Ureter (tissue), 1 donor: ENCODE measurements around the gene CCDC127. TPM values are rescaled to one million over a fixed set of nuclear protein-coding genes. Genes with fewer than 3 reads are reported as not detected.
"Not testable (repeated sequence)": the region's sequence is repeated elsewhere in the genome, so short reads cannot be mapped to it uniquely, and the experiment has no call there.

Experiments used
- DNase-seq: peaks from one replicate; pipeline ENCODE4 v3.0.0-alpha.2; 2020; ENCODE audit warnings: low spot score
- total RNA-seq: library from RNA; stranded (reverse); gene quantifications from one replicate; pipeline ENCODE4 v1.2.4, GENCODE V29; 2023
- donor health status: DM: yes; HTN: yes; CAD: no.

The CCDC127 gene, protein sequence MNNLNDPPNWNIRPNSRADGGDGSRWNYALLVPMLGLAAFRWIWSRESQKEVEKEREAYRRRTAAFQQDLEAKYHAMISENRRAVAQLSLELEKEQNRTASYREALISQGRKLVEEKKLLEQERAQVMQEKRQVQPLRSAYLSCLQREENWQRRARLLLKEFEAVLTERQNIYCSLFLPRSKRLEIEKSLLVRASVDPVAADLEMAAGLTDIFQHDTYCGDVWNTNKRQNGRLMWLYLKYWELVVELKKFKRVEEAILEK
- total RNA-seq: 3.6 TPM

DNA sequence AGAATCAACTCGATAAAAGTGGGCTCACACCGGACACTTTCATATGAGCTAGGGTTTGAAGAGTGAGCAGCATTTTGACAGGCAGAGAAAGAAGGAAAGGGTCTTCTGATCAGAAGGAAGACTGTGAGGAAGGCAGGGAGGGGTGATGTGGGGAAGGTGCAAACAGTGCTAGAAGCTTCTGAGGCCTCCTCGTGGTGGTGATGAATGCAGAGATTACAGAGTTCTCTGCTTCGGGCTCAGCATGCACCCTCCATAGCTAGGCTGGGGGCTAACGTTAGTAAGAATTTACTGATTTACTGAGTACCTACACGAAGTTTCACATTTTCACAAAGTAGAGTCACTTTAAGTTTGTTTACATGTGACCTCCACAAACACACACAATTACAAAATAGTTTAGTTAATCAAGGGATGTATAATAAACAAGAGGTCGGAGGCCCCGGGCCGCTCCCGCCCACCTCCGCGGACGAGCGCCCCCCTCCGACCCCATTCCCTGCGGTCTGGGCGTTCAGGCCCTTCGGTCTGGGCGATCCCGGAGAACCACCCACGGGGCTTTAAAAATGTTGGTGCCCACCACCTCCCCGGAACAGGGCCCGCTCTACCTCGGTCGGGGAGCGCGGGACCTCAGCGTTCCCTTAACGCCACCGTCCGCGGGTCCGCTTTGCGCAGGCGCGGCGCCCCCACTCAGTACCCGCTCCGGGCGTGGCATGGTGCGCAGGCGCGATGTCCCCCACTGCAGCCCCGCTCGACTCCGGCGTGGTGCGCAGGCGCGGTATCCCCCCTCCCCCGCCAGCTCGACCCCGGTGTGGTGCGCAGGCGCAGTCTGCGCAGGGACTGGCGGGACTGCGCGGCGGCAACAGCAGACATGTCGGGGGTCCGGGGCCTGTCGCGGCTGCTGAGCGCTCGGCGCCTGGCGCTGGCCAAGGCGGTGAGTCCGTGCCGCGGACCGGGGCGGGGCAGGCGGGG lies at the start of gene CCDC127, which contains the start of gene SDHA:
Gene CCDC127, minus strand, starts transcription at position 660 of the 963 bp plus-strand sequence. CDS start 1,304 bp downstream, outside the sequence.
Gene SDHA, plus strand, starts transcription at position 827 of the 963 bp plus-strand sequence. Its CDS starts 36 bp downstream, at position 863.
- DNase-seq: peak; percentile 96

GRCh38 chr5:267716-268115 lies 49.8 kb upstream of the CCDC127 start:
- no peak for DNase-seq

- DNase-seq: not testable (repeated sequence)
Observed at GRCh38 chr5:266311-267026, 48.5 kb upstream of the CCDC127 start.

- no peak for DNase-seq
Observed at GRCh38 chr5:264338-264737, 46.4 kb upstream of the CCDC127 start.

DNA sequence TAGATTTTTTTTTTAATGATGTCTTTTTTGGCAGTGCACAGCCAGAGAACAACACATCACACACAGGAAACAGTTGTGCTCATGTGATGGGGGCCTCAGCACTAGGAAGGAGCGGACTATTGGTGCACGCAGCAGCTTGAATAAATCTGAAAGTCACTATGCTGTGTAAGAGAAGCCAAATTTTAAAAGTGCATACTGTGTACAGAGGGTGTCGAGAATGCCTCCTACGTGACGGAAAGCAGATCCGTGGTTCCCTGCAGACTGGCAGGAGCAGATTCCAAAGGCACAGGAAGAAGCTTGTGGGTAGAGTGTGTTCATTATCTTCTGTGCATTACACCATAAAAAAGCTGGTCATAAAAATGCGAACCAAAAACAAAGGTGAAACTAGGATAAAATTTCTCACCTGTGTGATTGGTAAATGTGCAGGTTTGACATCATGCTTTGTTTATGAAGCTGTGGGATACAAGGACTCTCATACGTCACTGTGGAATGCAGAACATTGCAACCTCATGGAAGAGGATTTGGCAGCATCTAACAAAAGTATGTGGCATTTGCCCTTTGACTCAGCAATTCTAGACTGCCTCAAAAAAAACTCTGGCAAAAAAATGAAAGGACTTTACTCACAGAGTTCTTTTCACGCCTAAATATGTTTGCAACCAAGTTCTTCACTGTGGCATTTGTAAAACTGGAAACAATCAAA lies 45.5 kb upstream of the CCDC127 start:
- DNase-seq: not testable (repeated sequence)

- DNase-seq: no peak
Observed at GRCh38 chr5:257148-257547, 39.2 kb upstream of the CCDC127 start.

DNA sequence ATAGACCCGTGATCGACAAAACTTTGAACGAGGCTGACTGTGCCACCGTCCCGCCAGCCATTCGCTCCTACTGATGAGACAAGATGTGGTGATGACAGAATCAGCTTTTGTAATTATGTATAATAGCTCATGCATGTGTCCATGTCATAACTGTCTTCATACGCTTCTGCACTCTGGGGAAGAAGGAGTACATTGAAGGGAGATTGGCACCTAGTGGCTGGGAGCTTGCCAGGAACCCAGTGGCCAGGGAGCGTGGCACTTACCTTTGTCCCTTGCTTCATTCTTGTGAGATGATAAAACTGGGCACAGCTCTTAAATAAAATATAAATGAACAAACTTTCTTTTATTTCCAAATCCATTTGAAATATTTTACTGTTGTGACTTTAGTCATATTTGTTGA lies 38.4 kb upstream of the CCDC127 start:
- DNase-seq: not testable (repeated sequence)

GRCh38 chr5:255116-255515 lies 37.2 kb upstream of the CCDC127 start:
- DNase-seq: not testable (repeated sequence)

DNA sequence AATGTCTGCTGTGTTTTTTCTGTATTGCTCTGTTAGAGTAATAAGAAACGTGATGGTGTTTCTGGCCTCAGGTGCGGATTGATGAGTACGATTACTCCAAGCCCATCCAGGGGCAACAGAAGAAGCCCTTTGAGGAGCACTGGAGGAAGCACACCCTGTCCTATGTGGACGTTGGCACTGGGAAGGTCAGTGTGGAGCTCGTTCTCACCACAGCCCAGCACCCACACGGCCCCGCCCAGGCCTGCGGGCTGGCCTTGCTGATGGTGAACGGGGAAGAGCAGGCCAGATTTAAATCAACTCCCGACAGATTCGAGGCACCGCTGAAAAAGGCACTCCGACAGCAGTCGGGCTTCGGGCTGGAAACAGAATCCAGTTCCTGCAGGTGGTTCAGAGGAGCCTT lies 36.4 kb upstream of the CCDC127 start:
- DNase-seq: not testable (repeated sequence)

DNA sequence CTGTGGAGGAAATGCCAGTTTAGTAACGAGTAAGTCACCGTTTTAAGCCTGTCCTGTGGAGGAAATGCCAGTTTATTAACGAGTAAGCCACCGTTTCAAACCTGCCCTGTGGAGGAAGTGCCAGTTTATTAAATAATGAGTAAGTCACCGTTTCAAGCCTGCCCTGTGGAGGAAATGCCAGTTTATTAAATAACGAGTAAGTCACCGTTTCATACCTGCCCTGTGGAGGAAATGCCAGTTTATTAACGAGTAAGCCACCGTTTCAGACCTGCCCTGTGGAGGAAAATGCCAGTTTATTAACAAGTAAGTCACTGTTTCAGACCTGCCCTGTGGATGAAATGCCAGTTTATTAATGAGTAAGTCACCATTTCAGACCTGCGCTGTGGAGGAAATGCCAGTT lies 34.6 kb upstream of the CCDC127 start:
- DNase-seq: no peak

DNA sequence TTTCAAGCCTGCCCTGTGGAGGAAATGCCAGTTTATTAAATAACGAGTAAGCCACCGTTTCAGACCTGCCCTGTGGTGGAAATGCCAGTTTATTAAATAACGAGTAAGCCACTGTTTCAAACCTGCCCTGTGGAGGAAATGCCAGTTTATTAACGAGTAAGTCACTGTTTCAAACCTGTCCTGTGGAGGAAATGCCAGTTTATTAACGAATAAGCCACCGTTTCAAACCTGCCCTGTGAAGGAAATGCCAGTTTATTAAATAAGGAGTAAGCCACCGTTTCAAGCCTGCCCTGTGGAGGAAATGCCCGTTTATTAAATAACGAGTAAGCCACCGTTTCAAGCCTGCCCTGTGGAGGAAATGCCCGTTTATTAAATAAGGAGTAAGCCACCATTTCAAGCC lies 34.0 kb upstream of the CCDC127 start:
- DNase-seq: not testable (repeated sequence)

- not testable (repeated sequence) for DNase-seq
Observed at GRCh38 chr5:251538-251937, 33.6 kb upstream of the CCDC127 start.

DNA sequence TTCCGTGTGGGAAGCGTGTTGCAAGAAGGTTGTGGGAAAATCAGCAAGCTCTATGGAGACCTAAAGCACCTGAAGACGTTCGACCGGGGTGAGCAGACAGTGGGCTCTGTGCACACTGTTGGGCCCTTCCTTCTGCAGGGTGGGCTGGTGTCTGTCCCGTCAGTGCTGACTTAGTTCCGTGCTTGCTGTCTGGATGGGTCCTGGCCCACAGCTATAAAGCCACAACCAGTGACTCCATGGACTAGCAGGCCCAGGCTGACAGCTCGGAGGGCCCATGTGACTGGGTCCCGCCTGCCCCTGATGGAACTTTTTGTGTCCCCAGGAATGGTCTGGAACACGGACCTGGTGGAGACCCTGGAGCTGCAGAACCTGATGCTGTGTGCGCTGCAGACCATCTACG lies 33.1 kb upstream of the CCDC127 start:
- not testable (repeated sequence) for DNase-seq

- DNase-seq: not testable (repeated sequence)
Observed at GRCh38 chr5:250396-250795, 32.4 kb upstream of the CCDC127 start.

DNA sequence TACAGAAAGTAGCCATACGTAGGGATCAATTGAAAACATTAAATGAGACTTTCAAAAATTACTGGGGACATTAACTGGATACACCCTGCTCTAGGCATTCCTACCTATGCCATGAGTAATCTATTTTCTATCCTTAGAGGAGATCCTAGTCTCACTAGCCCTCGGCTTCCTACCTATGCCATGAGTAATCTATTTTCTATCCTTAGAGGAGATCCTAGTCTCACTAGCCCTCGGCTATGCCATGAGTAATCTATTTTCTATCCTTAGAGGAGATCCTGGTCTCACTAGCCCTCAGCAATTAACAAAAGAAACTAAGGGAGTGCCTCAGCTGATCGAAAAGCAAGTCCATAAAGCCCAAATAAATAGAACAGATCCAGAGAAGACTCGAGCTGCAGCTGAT lies 27.8 kb upstream of the CCDC127 start:
- not testable (repeated sequence) for DNase-seq

- not testable (repeated sequence) for DNase-seq
Observed at GRCh38 chr5:243683-244367, 25.9 kb upstream of the CCDC127 start.

DNA sequence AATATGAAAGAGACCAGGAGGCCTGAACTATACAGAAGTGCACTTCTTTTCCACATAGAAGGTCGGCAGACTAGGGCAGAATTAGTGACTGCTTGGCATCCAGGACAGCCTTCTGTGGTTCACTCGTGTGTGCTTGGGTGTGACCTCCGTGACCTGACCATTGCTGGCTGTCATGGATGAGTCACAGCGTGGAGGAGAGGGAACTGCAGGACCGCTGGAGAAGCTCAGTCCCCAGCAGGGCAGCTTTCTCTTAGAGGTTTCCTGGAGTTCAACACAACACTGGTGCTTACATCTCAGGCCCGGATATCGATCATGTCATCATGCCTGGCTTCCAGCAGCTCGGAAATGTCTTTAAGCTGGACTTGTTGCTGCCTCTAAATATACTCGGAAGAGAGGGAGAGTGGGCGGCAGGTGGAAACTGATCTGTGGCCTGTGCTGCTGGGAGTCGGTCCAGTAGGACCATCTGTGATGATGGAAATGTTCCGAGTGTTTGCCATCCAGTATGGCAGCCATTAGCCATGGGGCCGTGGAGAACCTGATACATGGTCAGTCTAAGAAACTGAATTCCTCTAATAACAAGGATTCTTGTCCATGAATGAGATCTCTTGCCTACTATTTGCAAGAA lies 23.2 kb upstream of the CCDC127 start:
- not testable (repeated sequence) for DNase-seq

DNA sequence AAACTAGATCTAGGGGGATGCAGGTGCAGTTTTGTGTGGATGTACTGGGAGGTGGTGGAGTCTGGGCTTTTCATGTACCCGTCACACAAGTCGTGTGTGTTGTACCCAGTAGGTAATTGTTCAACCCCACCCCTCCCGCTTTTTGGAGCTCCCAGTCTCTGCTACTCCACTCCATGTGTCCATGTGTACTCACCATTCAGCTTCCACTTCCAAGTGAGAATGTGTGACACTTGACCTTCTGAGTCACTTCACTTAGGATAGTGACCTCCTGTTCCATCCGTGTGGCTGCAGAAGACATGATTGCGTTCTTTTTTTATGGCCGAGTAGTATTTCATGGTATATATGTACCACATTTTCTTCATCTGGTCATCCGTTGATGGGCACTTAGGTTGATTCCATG lies 22.6 kb upstream of the CCDC127 start:
- not testable (repeated sequence) for DNase-seq

- DNase-seq: not testable (repeated sequence)
Observed at GRCh38 chr5:237931-238330, 20.0 kb upstream of the CCDC127 start.

DNA sequence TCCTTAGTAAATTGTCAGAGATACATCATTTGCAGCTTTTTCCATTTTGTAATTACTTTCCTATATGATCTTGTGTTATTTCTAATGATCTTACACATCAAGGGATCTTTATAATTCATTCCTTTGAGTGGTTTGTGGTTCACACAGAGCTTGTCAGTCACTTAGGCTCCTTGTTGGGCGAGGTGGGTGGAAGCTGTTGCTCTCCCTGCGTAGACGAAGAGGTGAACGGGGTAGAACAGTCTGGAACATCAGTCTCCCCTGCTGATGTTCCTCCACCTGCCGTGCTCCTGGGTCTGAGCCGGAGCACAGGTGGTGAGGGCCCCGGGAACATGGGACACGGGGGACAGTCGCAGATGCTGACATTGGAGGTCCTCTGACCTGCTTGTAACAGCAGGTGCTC lies 17.6 kb upstream of the CCDC127 start:
- not testable (repeated sequence) for DNase-seq
